Lower leg skin (tissue), 4 donors: ENCODE results near the gene TSHZ2. TPM values are rescaled to one million over a fixed set of nuclear protein-coding genes. Genes with fewer than 3 reads are reported as not detected.

ENCODE experiments used
- DNase-seq, 2 donors: peaks; one replicate each; pipeline ENCODE4 v3.0.0-alpha.2; 2019; ENCODE audit warnings: low spot score in 2 of 2
- H3K4me3 ChIP-seq: fragments of 200-600 bp; sonication (generic); 2 replicates; pipeline ENCODE4 v1.5.1; 2017; ENCODE audit warnings: mild to moderate bottlenecking, low read depth; ENCODE audit not compliant: poor library complexity, severe bottlenecking
- CTCF ChIP-seq, 3 donors: fragments of 450-650 bp; IDR thresholded peaks; one replicate each; pipeline ENCODE4 v1.5.1; 2016; ENCODE audit warnings: antibody characterized with exemption in 3 of 3, mild to moderate bottlenecking in 3 of 3, moderate library complexity in 2 of 3
- POLR2A ChIP-seq, 2 donors: fragments of 450-650 bp; IDR thresholded peaks; one replicate each; pipeline ENCODE4 v1.6.1; 2016 to 2017; ENCODE audit warnings: antibody characterized with exemption in 2 of 2, mild to moderate bottlenecking in 1 of 2, moderate library complexity in 1 of 2
- WGBS, 2 donors: methylation state at CpG; one replicate each; pipeline ENCODE4 v1.1.5; 2018; 5-methylcytosine and 5-hydroxymethylcytosine counted together
- intact Hi-C: fragments of 100-400 bp; cut with DNase I; formaldehyde crosslinking; loops from one replicate; pipeline ENCODE4 v1.15.0; 2023; ENCODE audit warnings: low total_unique reads
- total RNA-seq, 4 donors: library from RNA; depleted of rRNA; stranded (reverse); fragments of >200 nt; gene quantifications; one replicate each; pipeline ENCODE4 v1.1.0, GENCODE V29; 2016

TSHZ2 gene
- total RNA-seq, 4 donors from 2014 or later = 8.1 to 25.7 (median 10.5) TPM

- no peak for TF ChIP-seq CTCF (IDR thresholded peaks at IDR 0.05)
- TF ChIP-seq POLR2A (IDR thresholded peaks at IDR 0.05) = no peak
- no peak overlapping the region for H3K4me3 ChIP-seq
- WGBS, 2 donors = 81 to 85% methylated on average over 22 of the region's 22 CpGs
- intact Hi-C loops = no loop called here
- no peak for DNase-seq
Observed at GRCh38 chr20:52983726-52984450, 11.7 kb downstream of the TSHZ2 start.

- 93 to 95% methylated on average over 10 of the region's 10 CpGs for WGBS, 2 donors
- TF ChIP-seq POLR2A (IDR thresholded peaks at IDR 0.05) (no peak), CTCF (IDR thresholded peaks at IDR 0.05) (no peak)
- no peak for DNase-seq
- H3K4me3 ChIP-seq = no peak overlapping the region
- intact Hi-C loops = no loop called here
Observed at GRCh38 chr20:52984451-52984810, 12.3 kb downstream of the TSHZ2 start.

- intact Hi-C loops = no loop called here
- DNase-seq = no peak
- WGBS, 2 donors = 77 to 78% methylated on average over 3 of the region's 3 CpGs
- no peak overlapping the region for H3K4me3 ChIP-seq
- TF ChIP-seq CTCF (IDR thresholded peaks at IDR 0.05) = no peak
- no peak for TF ChIP-seq POLR2A (IDR thresholded peaks at IDR 0.05)
Observed at GRCh38 chr20:52985687-52986086, 13.5 kb downstream of the TSHZ2 start.

GRCh38 chr20:52987295-52987694 is 15.1 kb downstream of the TSHZ2 start:
- WGBS, 2 donors = 85 to 98% methylated on average over 1 of the region's 1 CpG
- DNase-seq = no peak
- H3K4me3 ChIP-seq = no peak overlapping the region
- TF ChIP-seq POLR2A (IDR thresholded peaks at IDR 0.05) (no peak), CTCF (IDR thresholded peaks at IDR 0.05) (no peak)
- intact Hi-C loops = no loop called here

GRCh38 chr20:52991830-52992229 is 19.7 kb downstream of the TSHZ2 start:
- intact Hi-C loops = no loop called here
- 47 to 54% methylated on average over 4 of the region's 4 CpGs for WGBS, 2 donors
- TF ChIP-seq POLR2A (IDR thresholded peaks at IDR 0.05) = no peak
- TF ChIP-seq CTCF (IDR thresholded peaks at IDR 0.05) = no peak
- H3K4me3 ChIP-seq = no peak overlapping the region
- DNase-seq = no peak

GRCh38 chr20:52992632-52993031 is 20.5 kb downstream of the TSHZ2 start:
- intact Hi-C loops = no loop called here
- no peak overlapping the region for H3K4me3 ChIP-seq
- no peak for DNase-seq
- 54 to 61% methylated on average over 1 of the region's 1 CpG for WGBS, 2 donors
- TF ChIP-seq CTCF (IDR thresholded peaks at IDR 0.05) (no peak), POLR2A (IDR thresholded peaks at IDR 0.05) (no peak)
